Activated CD4-positive, CD25-positive, alpha-beta regulatory T cell treated with anti-CD3 and anti-CD28 coated beads, Interleukin-2, amount 50 U/mL, for 24 hours (primary cell): ENCODE data around the gene DERA.
"Not testable (repeated sequence)": the region's sequence is repeated elsewhere in the genome, so short reads cannot be mapped to it uniquely, and the experiment has no call there.

Experiments
- ATAC-seq, 2 donors: fragments of 150-1000 bp; cut with Tn5 transposase; one replicate each; pipeline ENCODE4 v1.10.0; 2021; ENCODE audit warnings: mild to moderate bottlenecking in 1 of 2, moderate library complexity in 1 of 2

The DERA gene

DNA sequence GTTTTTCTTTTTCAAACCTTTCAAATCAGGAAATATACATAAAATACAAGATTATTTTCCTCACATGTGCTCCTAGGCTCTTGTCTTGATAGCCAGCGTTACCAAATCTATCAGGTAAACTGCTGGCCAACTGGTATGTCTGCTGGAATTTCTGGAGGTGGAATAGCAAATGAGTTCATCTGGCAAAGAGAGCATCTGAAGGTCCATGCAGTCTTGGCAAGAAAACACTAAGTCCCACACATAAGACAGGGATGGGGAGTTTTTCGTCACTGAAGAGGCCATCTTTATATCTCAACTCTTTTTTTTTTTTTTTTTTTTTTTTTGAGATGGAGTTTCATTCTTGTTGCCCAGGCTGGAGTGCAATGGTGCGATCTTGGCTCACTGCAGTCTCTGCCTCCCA lies 60.1 kb downstream of the DERA start:
- no peak for ATAC-seq

DNA sequence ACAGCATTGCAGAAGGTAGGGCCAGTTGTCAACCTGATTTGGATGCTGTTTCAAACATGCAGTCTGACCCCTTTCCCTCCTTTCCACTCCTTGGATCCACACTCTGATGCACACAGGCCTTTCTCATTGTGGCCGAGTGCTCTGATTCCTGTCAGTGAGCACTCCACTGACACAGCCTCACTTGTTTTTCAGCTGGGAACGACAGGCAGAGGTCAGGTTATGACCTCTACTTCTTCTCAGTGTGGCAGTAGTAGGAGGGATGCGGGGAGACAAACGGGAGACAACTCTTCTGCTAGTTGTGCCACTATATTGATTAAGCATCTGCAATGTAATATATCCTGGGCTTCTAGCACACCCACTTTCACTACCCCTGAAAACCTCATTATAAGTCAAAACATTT lies 61.8 kb downstream of the DERA start:
- ATAC-seq = no peak

GRCh38 chr12:15977999-15978951 lies 67.1 kb downstream of the DERA start:
- ATAC-seq = no peak

- no peak for ATAC-seq
Measured at GRCh38 chr12:15979096-15980092, 68.3 kb downstream of the DERA start.

DNA sequence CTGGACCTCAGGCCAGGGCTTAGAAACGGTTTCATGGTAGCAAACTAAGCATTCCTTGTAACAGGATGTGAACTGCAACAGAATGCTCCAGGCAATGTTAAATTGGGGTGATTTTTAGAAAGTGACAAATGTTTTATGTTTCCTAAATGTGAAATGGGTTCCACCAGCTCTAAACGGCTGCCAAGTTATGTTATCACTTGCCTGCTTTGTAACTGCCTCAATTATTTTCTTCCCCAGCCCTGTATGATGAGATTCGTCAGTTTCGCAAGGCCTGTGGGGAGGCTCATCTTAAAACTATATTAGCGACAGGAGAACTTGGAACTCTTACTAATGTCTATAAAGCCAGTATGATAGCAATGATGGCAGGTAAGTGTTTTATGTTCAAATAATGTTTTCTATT lies 70.9 kb downstream of the DERA start:
- no peak for ATAC-seq

DNA sequence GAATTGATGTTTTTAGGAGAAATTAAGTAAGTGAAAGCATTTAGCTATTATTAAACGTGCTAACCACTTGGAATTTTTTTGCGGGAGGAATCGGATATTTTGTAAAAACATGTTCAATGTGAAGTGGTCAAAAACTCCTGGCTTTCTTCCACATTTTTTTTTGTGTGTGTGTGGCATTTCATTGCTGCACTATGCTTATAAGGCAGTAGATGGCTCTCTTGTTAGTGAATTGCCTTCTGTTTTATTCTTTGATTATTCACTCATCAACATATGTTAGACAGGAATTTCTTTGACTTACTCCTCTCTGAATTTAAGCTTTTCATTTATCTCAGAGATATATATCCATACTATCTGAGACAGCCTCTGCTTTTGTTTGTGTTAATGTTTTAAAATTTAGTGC lies 71.3 kb downstream of the DERA start:
- ATAC-seq = no peak

DNA sequence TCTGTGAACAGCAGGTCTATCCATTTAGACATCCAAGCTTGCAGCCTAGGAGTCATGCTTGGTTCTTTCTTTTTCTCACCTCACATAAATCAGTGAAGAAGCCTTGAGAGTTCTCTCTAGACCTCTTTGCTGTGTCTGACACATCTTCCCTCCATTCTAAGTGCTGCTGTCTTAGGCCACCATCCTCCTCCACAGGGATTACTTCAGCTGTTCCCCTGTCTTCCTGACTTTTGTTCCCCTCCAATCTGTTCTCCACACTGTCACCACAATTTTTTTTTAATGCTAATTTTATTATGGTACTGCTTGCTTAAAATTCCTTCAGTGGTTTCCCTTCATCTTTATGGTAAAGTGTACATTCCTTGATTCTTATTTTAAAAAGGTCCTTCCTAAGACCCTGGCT lies 71.8 kb downstream of the DERA start:
- ATAC-seq = no peak

- no peak for ATAC-seq
Measured at GRCh38 chr12:15984097-15984800, 73.1 kb downstream of the DERA start.

DNA sequence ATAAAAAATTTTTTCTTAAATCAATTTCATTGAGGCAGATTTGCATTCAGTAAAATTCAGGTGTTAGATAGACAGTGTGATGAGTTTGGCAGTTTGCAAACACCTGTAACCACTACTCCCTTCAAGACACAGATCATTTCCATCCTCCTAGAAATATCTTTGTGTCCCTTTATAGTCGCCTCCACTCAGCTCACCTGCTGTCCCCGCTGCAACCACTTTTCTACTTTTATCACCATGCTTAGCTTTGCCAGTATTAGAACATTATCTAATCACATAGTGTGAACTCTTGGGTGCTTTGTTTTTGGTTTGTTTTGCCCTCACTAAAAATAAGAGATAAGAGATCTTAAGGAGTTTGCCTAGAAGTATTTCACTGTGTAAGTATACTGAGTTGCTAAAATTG lies 73.8 kb downstream of the DERA start:
- ATAC-seq = no peak

GRCh38 chr12:15987696-15988095 lies 76.6 kb downstream of the DERA start:
- ATAC-seq = no peak

- ATAC-seq = no peak
Measured at GRCh38 chr12:15988983-15989755, 78.0 kb downstream of the DERA start.

DNA sequence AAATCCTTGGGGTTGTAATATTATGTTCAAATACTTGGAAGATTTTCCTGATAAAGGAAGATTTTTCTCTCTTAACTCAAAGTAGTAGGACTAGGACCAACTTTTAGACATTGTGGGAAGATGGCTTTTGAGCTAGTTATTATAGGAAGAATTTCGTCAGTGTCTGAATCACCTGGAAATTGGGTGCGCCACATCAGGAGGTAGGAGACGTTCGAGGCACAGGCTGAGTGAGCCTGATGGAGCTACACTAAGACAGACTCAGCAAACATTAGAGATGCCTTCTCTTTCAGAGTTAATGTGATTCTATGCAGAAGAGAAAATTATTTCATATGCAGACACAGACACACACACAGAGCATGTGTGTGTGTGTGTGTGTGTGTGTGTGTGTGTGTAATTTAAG lies 84.7 kb downstream of the DERA start:
- no peak for ATAC-seq

DNA sequence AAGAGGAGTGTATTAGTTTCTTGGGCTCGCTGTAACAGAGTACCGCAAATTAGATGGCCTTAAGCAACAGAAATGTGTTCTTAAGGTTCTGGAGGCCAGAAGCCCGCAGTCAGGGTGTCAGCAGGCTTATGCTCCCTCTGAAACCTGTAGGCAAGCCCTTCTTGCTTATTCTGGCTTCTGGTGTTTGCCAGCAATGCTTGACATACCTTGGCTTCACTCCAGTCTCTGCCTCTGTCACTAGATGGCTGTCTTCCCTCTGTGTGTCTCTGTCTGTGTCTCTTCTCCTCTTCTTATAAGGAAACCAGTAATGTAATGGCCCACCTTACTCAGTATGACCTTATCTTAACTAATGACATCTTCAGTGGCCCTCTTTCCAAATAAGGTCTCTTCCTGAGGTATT lies 85.1 kb downstream of the DERA start:
- no peak for ATAC-seq

GRCh38 chr12:15996948-15997347 lies 85.8 kb downstream of the DERA start:
- ATAC-seq = no peak

DNA sequence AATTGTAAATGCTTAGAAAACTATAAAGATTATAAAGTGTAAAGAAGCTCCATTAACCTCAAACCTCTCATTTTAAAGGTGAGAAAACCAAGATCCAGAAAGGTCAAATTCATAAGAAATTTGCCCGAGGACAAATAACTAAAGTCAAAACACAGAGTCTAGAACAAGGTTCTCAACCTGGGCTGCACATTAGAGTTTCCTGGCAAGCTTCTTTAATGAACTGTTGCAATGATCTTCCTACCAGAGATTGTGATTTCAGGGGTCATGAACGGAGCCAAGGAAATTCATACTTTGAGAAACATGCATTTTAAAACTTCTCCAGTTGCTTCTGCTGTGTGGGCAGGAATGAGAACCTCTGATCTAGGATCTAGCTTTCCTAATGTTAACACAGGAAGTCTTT lies 86.8 kb downstream of the DERA start:
- no peak for ATAC-seq

GRCh38 chr12:16002880-16003279 lies 91.7 kb downstream of the DERA start:
- no peak for ATAC-seq

- ATAC-seq = no peak
Measured at GRCh38 chr12:16003460-16003859, 92.3 kb downstream of the DERA start.

DNA sequence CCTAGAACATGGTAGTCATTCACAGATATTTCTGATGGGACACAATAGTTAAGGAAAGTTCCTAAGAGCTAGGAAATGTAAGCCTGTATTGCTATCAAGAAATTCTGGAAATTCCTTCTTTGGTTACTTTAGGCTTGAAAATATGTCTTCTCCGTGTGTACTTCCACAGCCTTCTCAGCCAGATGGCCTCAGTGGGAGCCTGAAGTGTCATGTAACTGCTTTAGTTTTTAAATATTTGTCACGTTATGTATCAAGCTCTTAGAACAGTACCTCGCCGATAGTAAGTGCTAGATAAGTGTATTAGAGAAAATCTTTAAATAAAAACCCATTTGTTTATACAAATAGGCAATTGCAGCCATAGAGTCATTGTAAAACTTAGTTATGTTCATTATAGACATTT lies 95.6 kb downstream of the DERA start:
- ATAC-seq = no peak

GRCh38 chr12:16008421-16008824 lies 97.3 kb downstream of the DERA start:
- no peak for ATAC-seq

- ATAC-seq = no peak
Measured at GRCh38 chr12:16012117-16012516, 101.0 kb downstream of the DERA start.

DNA sequence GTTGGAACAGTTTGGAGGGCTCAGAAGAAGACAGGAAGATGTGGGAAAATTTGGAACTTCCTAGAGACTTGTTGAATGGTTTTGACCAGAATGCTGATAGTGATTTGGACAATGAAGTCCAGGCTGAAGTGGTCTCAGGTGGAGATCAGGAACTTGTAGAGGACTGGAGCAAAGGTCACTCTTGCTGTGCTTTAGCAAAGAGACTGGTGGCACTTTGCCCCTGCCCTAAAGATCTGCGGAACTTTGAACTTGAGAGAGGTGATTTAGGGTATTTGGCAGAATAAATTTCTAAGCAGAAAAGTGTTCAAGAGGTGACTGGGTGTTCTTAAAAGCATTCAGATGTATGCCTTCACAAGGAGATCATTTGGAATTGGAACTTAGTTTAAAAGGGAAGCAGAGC lies 102.6 kb downstream of the DERA start:
- ATAC-seq = not testable (repeated sequence)

GRCh38 chr12:16014394-16014793 lies 103.3 kb downstream of the DERA start:
- ATAC-seq = not testable (repeated sequence)
